B cell (primary cell): ENCODE measurements around the gene THBS2. TPM values are rescaled to one million over a fixed set of nuclear protein-coding genes. Genes with fewer than 3 reads are reported as not detected.

ENCODE experiments used
- ATAC-seq: fragments of 200-7000 bp; cut with Tn5 transposase; one replicate; pipeline ENCODE4 v1.10.0; 2021; ENCODE audit warnings: low read depth, mild to moderate bottlenecking, moderate number of reproducible peaks, moderate library complexity
- CTCF ChIA-PET: fragments of 350-600 bp; sonication (Branson Sonifier 250); formaldehyde crosslinking; loops from one replicate; lab custom pipeline; 2021; ENCODE audit warnings: antibody characterized with exemption, inconsistent platforms; lab: Charles Lee
- POLR2A ChIA-PET: fragments of 350-600 bp; sonication (Branson Sonifier 250); formaldehyde crosslinking; loops from one replicate; lab custom pipeline; 2021; ENCODE audit warnings: antibody characterized with exemption; lab: Charles Lee
- DNase-seq: peaks from one replicate; pipeline ENCODE4 v3.0.0; 2013
- H2AFZ ChIP-seq: 2 replicates; pipeline ENCODE4 v1.6.1; 2012; ENCODE audit warnings: mild to moderate bottlenecking, low read depth, low read length; ENCODE audit not compliant: insufficient read depth, poor library complexity, severe bottlenecking
- H3K27ac ChIP-seq, 2 donors: 1 replicate in 1 of 2; 2 replicates in 1 of 2; pipeline ENCODE4 v1.5.1; 2012 to 2013; ENCODE audit warnings: low read length in 2 of 2, mild to moderate bottlenecking in 2 of 2, moderate library complexity in 1 of 2
- H3K27me3 ChIP-seq, 4 experiments: fragments of 200-600 bp in 1 of 4; sonication (generic) in 1 of 4; replicated peaks in 1 of 4; 1 replicate in 2 of 4; 2 replicates in 2 of 4; pipeline versions ENCODE4 v1.6.1 to v1.7.0; 2013 to 2016; ENCODE audit warnings: low read length in 3 of 4, mild to moderate bottlenecking in 2 of 4, mixed read lengths in 1 of 4, moderate library complexity in 1 of 4; ENCODE audit not compliant: insufficient read depth in 4 of 4, control insufficient read depth in 3 of 4; ENCODE audit errors: control extremely low read depth in 1 of 4
- H3K36me3 ChIP-seq, 2 experiments: replicated peaks in 1 of 2; 1 replicate in 1 of 2; 2 replicates in 1 of 2; pipeline versions ENCODE4 v1.6.1 to v1.7.1; 2013; ENCODE audit warnings: low read length in 1 of 2; ENCODE audit not compliant: insufficient read depth in 2 of 2, control insufficient read depth in 1 of 2; ENCODE audit errors: control extremely low read depth in 1 of 2, extremely low read depth in 1 of 2
- H3K4me1 ChIP-seq, 2 donors: fragments of 200-600 bp in 1 of 2; sonication (generic) in 1 of 2; 1 replicate in 1 of 2; 2 replicates in 1 of 2; pipeline versions ENCODE4 v1.5.1 to v1.6.1; 2013 to 2017; ENCODE audit warnings: low read length in 2 of 2; ENCODE audit not compliant: control insufficient read depth in 2 of 2, insufficient read depth in 2 of 2
- H3K4me2 ChIP-seq: replicated peaks from 2 replicates; pipeline ENCODE3; 2012; ENCODE audit warnings: mild to moderate bottlenecking, low read depth, low read length; ENCODE audit not compliant: poor library complexity, severe bottlenecking
- H3K4me3 ChIP-seq, 5 experiments: fragments of 200-600 bp in 1 of 5; sonication (generic) in 1 of 5; 1 replicate in 3 of 5; 2 replicates in 2 of 5; pipeline versions ENCODE4 v1.5.1 to v1.7.0; 2011 to 2016; ENCODE audit warnings: low read length in 4 of 5, mild to moderate bottlenecking in 4 of 5, low read depth in 2 of 5, control low read depth in 1 of 5, moderate library complexity in 1 of 5; ENCODE audit not compliant: insufficient read depth in 1 of 5; ENCODE audit errors: control extremely low read depth in 1 of 5, extremely low read depth in 1 of 5
- H3K79me2 ChIP-seq: fragments of 200-600 bp; sonication (generic); one replicate; pipeline ENCODE4 v1.6.0; 2016; ENCODE audit warnings: low read length; ENCODE audit not compliant: control insufficient read depth, insufficient read depth
- H3K9ac ChIP-seq: fragments of 200-600 bp; sonication (generic); 2 replicates; pipeline ENCODE4 v1.6.1; 2017; ENCODE audit warnings: mild to moderate bottlenecking, low read length, moderate library complexity
- H3K9me3 ChIP-seq, 3 donors: one replicate each; pipeline versions ENCODE4 v1.6.1 to v1.7.1; 2013; ENCODE audit warnings: low read length in 2 of 3; ENCODE audit not compliant: control insufficient read depth in 2 of 3, insufficient read depth in 1 of 3; ENCODE audit errors: control extremely low read depth in 1 of 3
- H4K20me1 ChIP-seq: 2 replicates; pipeline ENCODE4 v1.6.0; 2012; ENCODE audit warnings: mild to moderate bottlenecking, low read length; ENCODE audit not compliant: insufficient read depth, control insufficient read depth, poor library complexity, severe bottlenecking
- H3K27ac Mint-ChIP-seq: one replicate; pipeline ENCODE4 v1.8.0; 2021; ENCODE audit warnings: mixed read lengths
- H3K27me3 Mint-ChIP-seq: one replicate; pipeline ENCODE4 v1.8.0; 2021; ENCODE audit warnings: mixed read lengths
- H3K4me1 Mint-ChIP-seq: one replicate; pipeline ENCODE4 v1.8.0; 2021; ENCODE audit warnings: mixed read lengths
- H3K4me3 Mint-ChIP-seq: one replicate; pipeline ENCODE4 v1.8.0; 2021; ENCODE audit warnings: mixed read lengths
- H3K9me3 Mint-ChIP-seq: one replicate; pipeline ENCODE4 v1.8.0; 2022; ENCODE audit warnings: mixed read lengths; ENCODE audit not compliant: insufficient read depth
- EZH2 ChIP-seq: IDR thresholded peaks from 2 replicates; pipeline ENCODE4 v1.6.1; 2012; ENCODE audit warnings: borderline replicate concordance, low read depth, mild to moderate bottlenecking, moderate library complexity, low read length; ENCODE audit not compliant: insufficient read depth, poor library complexity, severe bottlenecking
- WGBS: methylation state at CpG from one replicate; pipeline ENCODE4 v1.1.5; 2013; ENCODE audit warnings: missing lambda C conversion rate; ENCODE audit not compliant: insufficient coverage; 5-methylcytosine and 5-hydroxymethylcytosine counted together
- intact Hi-C: fragments of 100-400 bp; cut with micrococcal nuclease; formaldehyde crosslinking; loops from one replicate; pipeline ENCODE4 v1.10.0; 2022
- polyA plus RNA-seq: library from polyadenylated mRNA; depleted of rRNA; stranded (reverse); fragments of >200 nt; gene quantifications from 2 replicates; pipeline ENCODE4 v1.2.3, GENCODE V29; 2012
- total RNA-seq, 2 donors: library from RNA; stranded (reverse); fragments of 120-200 nt in 1 of 2; gene quantifications; 1 replicate in 1 of 2; 2 replicates in 1 of 2; pipeline versions ENCODE4 v1.2.3 to v1.2.4, GENCODE V29; 2013 to 2022
- TF ChIP-seq, protein P1 (sequence below): fragments of 200-600 bp; IDR thresholded peaks from one replicate; pipeline ENCODE4 v1.8.0; 2022; ENCODE audit warnings: antibody characterized with exemption, mild to moderate bottlenecking

Gene THBS2
- total and polyA plus RNA-seq, 2 donors (not counting 1 experiment from before 2014, with no cell fraction given), result not detected

DNA sequence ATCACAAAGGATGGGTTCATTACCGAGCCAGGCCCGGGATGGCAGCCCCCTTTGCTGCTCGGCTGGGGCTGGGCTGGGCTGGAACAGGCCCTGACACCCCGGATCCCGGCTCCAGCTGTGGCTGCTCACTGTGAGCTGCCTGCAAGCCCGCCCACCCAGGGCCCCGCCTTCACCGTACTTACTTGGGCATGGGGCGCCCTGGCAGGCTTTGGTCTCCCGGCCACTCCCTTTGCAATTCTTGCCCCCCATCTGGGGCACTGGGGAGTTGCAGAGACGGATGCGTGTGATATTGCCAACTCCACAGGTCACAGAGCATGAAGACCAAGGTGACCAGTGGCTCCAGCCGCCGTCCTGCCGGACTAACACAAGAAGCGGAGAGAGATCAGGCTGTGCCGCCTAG lies 16.7 kb downstream of the THBS2 start:
- WGBS, result 91% methylated on average over 17 of the region's 17 CpGs
- no peak for ATAC-seq
- POLR2A ChIA-PET, result no interaction called here

DNA sequence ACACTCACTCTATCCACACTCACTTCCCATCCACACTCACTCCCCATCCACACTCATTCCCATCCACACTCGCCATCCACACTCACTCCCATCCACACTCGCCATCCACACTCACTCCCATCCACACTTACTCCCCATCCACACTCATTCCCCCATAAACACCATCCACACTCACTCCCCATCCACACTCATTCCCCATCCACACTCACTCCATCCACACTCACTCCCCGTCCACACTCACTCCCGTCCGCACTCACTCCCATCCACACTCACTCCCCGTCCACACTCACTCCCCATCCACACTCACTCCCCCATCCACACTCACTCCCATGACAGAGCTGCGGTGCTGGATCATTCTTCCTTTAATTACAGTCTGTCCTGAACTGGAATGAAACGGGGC lies 17.1 kb downstream of the THBS2 start:
- Histone ChIP-seq H3K79me2 (no peaks in the 10 kb centered on the region), H3K27me3 (no peaks in the 10 kb centered on the region), H3K4me2 (no peak overlapping the region), H3K4me3 (no peak overlapping the region), H4K20me1 (no peaks in the 10 kb centered on the region), H3K36me3 (no peaks in the 10 kb centered on the region), H3K27ac (no peak overlapping the region), H3K9ac (no peak overlapping the region), H3K9me3 (peaks cover 0 to 38% (median 0%) of the 10 kb centered on the region in 3 donors), H3K4me1 (no peaks in the 10 kb centered on the region), H2AFZ (no peak overlapping the region)
- CTCF ChIA-PET, result no interaction called here
- Mint-ChIP-seq H3K9me3 (peaks cover 12% of the 10 kb centered on the region), H3K4me3 (no peak overlapping the region), H3K27ac (no peak overlapping the region), H3K27me3 (no peaks in the 10 kb centered on the region), H3K4me1 (no peaks in the 10 kb centered on the region)
- DNase-seq, result no peak
- TF ChIP-seq, protein P1, sequence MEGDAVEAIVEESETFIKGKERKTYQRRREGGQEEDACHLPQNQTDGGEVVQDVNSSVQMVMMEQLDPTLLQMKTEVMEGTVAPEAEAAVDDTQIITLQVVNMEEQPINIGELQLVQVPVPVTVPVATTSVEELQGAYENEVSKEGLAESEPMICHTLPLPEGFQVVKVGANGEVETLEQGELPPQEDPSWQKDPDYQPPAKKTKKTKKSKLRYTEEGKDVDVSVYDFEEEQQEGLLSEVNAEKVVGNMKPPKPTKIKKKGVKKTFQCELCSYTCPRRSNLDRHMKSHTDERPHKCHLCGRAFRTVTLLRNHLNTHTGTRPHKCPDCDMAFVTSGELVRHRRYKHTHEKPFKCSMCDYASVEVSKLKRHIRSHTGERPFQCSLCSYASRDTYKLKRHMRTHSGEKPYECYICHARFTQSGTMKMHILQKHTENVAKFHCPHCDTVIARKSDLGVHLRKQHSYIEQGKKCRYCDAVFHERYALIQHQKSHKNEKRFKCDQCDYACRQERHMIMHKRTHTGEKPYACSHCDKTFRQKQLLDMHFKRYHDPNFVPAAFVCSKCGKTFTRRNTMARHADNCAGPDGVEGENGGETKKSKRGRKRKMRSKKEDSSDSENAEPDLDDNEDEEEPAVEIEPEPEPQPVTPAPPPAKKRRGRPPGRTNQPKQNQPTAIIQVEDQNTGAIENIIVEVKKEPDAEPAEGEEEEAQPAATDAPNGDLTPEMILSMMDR, result no peak
- no peak for TF ChIP-seq EZH2
- ATAC-seq, result no peak
- intact Hi-C loops, result no loop called here
- 86% methylated on average over 8 of the region's 8 CpGs for WGBS
- POLR2A ChIA-PET, result no interaction called here

More for the DNA sequence above, 16.7 kb downstream of the THBS2 start:
- DNase-seq, result no peak
- Mint-ChIP-seq H3K27me3 (no peaks in the 10 kb centered on the region), H3K4me1 (no peaks in the 10 kb centered on the region), H3K9me3 (peaks cover 12% of the 10 kb centered on the region), H3K27ac (no peak overlapping the region), H3K4me3 (no peak overlapping the region)
- Histone ChIP-seq H2AFZ (no peak overlapping the region), H3K4me2 (no peak overlapping the region), H4K20me1 (no peaks in the 10 kb centered on the region), H3K36me3 (no peaks in the 10 kb centered on the region), H3K27ac (no peak overlapping the region), H3K9ac (no peak overlapping the region), H3K4me1 (no peaks in the 10 kb centered on the region), H3K9me3 (peaks cover 0 to 39% (median 0%) of the 10 kb centered on the region in 3 donors), H3K79me2 (no peaks in the 10 kb centered on the region), H3K4me3 (no peak overlapping the region), H3K27me3 (no peaks in the 10 kb centered on the region)
- CTCF ChIA-PET, result no interaction called here
- intact Hi-C loops, result no loop called here
- TF ChIP-seq, protein P1, result no peak
- TF ChIP-seq EZH2, result no peak
